Mucosa of descending colon (tissue), 3 donors: Measurements from ENCODE around the gene SKAP2. TPM values are rescaled to one million over a fixed set of nuclear protein-coding genes. Genes with fewer than 3 reads are reported as not detected.

Source experiments
- ATAC-seq: fragments of 200-7000 bp; cut with Tn5 transposase; one replicate; pipeline ENCODE4 v1.9.1; 2020; ENCODE audit warnings: mild to moderate bottlenecking, moderate library complexity
- DNase-seq, 3 donors: peaks; one replicate each; pipeline ENCODE4 v3.0.0-alpha.2; 2020
- H3K36me3 ChIP-seq: fragments of 200-600 bp; one replicate; pipeline ENCODE4 v1.8.0; 2021; ENCODE audit warnings: low read depth, mild to moderate bottlenecking
- H3K4me1 ChIP-seq: fragments of 200-600 bp; one replicate; pipeline ENCODE4 v1.8.0; 2021; ENCODE audit warnings: low read depth, mild to moderate bottlenecking
- H3K4me3 ChIP-seq: fragments of 200-600 bp; one replicate; pipeline ENCODE4 v1.8.0; 2021; ENCODE audit warnings: mild to moderate bottlenecking
- H3K9me3 ChIP-seq: fragments of 200-600 bp; one replicate; pipeline ENCODE4 v1.8.0; 2021; ENCODE audit warnings: mild to moderate bottlenecking
- CTCF ChIP-seq: fragments of 200-600 bp; IDR thresholded peaks from one replicate; pipeline ENCODE4 v1.8.0; 2022; ENCODE audit warnings: antibody characterized with exemption, mild to moderate bottlenecking
- intact Hi-C, 2 donors: fragments of 100-400 bp; cut with DNase I in 1 of 2; cut with micrococcal nuclease in 1 of 2; formaldehyde crosslinking; loops; one replicate each; pipeline versions ENCODE4 v1.11.0 to v1.11.1; 2022; cut with DNase I, micrococcal nuclease
- total RNA-seq, 3 donors: library from RNA; stranded (reverse); fragmentation: NEBNext Ultra II Directional in 2 of 3; extraction: Animal tissue kit (Norgen Biotek cat#: 25700) in 2 of 3; gene quantifications; one replicate each; pipeline versions ENCODE4 v1.2.1 to v1.2.4, GENCODE V29; 2021 to 2023
- donor health status: DM: no; HTN: no; CAD: no; lungs with moderate emphysema.
- donor health status: DM: no; HTN: no; CAD: no.
- donor health status: DM: no; HTN: yes; CAD: no.

SKAP2 gene
- total RNA-seq, 3 donors from 2014 or later = 36.5 to 51.7 (median 40.3) TPM

- DNase-seq (no peak), ATAC-seq (no peak)
- no peak for TF ChIP-seq CTCF
- intact Hi-C loops = no loop called here
- peaks cover 7% of the 10 kb centered on the region for H3K4me1 ChIP-seq
- no peaks in the 10 kb centered on the region for H3K36me3 ChIP-seq
- H3K9me3 ChIP-seq = no peaks in the 10 kb centered on the region
- no peak overlapping the region for H3K4me3 ChIP-seq
These were observed 174.1 kb downstream of the SKAP2 start for GRCh38 chr7:26690135-26690805.

- no peak overlapping the region for H3K4me3 ChIP-seq
- DNase-seq = no peak
- intact Hi-C loops = no loop called here
- peaks cover 7% of the 10 kb centered on the region for H3K4me1 ChIP-seq
- H3K36me3 ChIP-seq = no peaks in the 10 kb centered on the region
- TF ChIP-seq CTCF = no peak
- ATAC-seq = peak; percentile 53
- no peaks in the 10 kb centered on the region for H3K9me3 ChIP-seq
These were observed 175.4 kb downstream of the SKAP2 start for GRCh38 chr7:26688936-26689506.

- peak in 1 of 3 donors; percentile 46 for DNase-seq
- no peak overlapping the region for H3K4me3 ChIP-seq
- no peak for TF ChIP-seq CTCF
- H3K36me3 ChIP-seq = no peaks in the 10 kb centered on the region
- no peaks in the 10 kb centered on the region for H3K9me3 ChIP-seq
- peaks cover 7% of the 10 kb centered on the region for H3K4me1 ChIP-seq
- intact Hi-C loops = no loop called here
- ATAC-seq = peak; percentile 91
These were observed 176.0 kb downstream of the SKAP2 start for GRCh38 chr7:26688388-26688787.

- intact Hi-C loops = no loop called here
- Histone ChIP-seq H3K36me3 (no peaks in the 10 kb centered on the region), H3K4me1 (peaks cover 7% of the 10 kb centered on the region), H3K9me3 (no peaks in the 10 kb centered on the region), H3K4me3 (no peak overlapping the region)
- ATAC-seq (no peak), DNase-seq (no peak)
- no peak for TF ChIP-seq CTCF
These were observed 177.4 kb downstream of the SKAP2 start for GRCh38 chr7:26687032-26687431.

GRCh38 chr7:26686448-26686981, 177.9 kb downstream of the SKAP2 start:
- peak; percentile 52 for TF ChIP-seq CTCF
- no peak overlapping the region for H3K4me3 ChIP-seq
- H3K4me1 ChIP-seq = peaks cover 7% of the 10 kb centered on the region
- H3K36me3 ChIP-seq = no peaks in the 10 kb centered on the region
- H3K9me3 ChIP-seq = no peaks in the 10 kb centered on the region
- intact Hi-C loops = no loop called here
- peak in 1 of 3 donors; percentile 42 for DNase-seq
- peak; percentile 41 for ATAC-seq
